HepG2 (cell line): Measurements from ENCODE around the gene RHBDF2. TPM values are rescaled to one million over a fixed set of nuclear protein-coding genes. Genes with fewer than 3 reads are reported as not detected.

Source experiments
- FOSL1 ChIP-seq: sonication (generic); formaldehyde crosslinking; IDR thresholded peaks from 2 replicates; pipeline ENCODE4 v1.9.0; 2021; ENCODE audit warnings: missing genetic modification reagents, borderline replicate concordance
- NCOR1 ChIP-seq: fragments of 200-600 bp; sonication (generic); IDR thresholded peaks from 2 replicates; pipeline ENCODE4 v1.7.0; 2017; ENCODE audit warnings: antibody characterized with exemption, low read length, borderline replicate concordance
- NFE2L2 ChIP-seq: fragments of 150-350 bp; IDR thresholded peaks from 2 replicates; pipeline ENCODE4 v1.6.1; 2014; ENCODE audit warnings: low read length
- RBM22 ChIP-seq: fragments of 200-400 bp; formaldehyde crosslinking; optimal IDR thresholded peaks from 2 replicates; pipeline ENCODE3; 2017; ENCODE audit warnings: mild to moderate bottlenecking, low read length, moderate library complexity
- SKI ChIP-seq: fragments of 450-650 bp; IDR thresholded peaks from one replicate; pipeline ENCODE4 v1.6.1; 2018; ENCODE audit warnings: mild to moderate bottlenecking; ENCODE audit not compliant: partially characterized antibody
- SOX5 ChIP-seq: IDR thresholded peaks from 2 replicates; pipeline ENCODE4 v1.6.1; 2016; ENCODE audit warnings: borderline replicate concordance
- TEAD3 ChIP-seq: optimal IDR thresholded peaks from 2 replicates; pipeline ENCODE3; 2016; ENCODE audit warnings: borderline replicate concordance
- ZEB1 ChIP-seq: IDR thresholded peaks from 2 replicates; pipeline ENCODE4 v1.6.1; 2012; ENCODE audit warnings: mild to moderate bottlenecking, low read depth, inconsistent platforms; ENCODE audit not compliant: insufficient replicate concordance
- ZFP36L1 ChIP-seq: sonication (generic); formaldehyde crosslinking; IDR thresholded peaks from 2 replicates; pipeline ENCODE4 v1.8.0; 2022; ENCODE audit warnings: mild to moderate bottlenecking, missing genetic modification reagents, moderate library complexity
- ZGPAT ChIP-seq: IDR thresholded peaks from 2 replicates; pipeline ENCODE4 v1.6.1; 2016; ENCODE audit warnings: mild to moderate bottlenecking
- ZNF160 ChIP-seq: sonication (generic); formaldehyde crosslinking; IDR thresholded peaks from 2 replicates; pipeline ENCODE4 v1.8.0; 2022; ENCODE audit warnings: mild to moderate bottlenecking, inconsistent platforms, missing genetic modification reagents
- ZNF276 ChIP-seq: sonication (generic); formaldehyde crosslinking; IDR thresholded peaks from 2 replicates; pipeline ENCODE4 v1.4.0; 2020; ENCODE audit warnings: mild to moderate bottlenecking, low read depth, missing genetic modification reagents
- ZNF3 ChIP-seq: IDR thresholded peaks from 2 replicates; pipeline ENCODE4 v1.7.0; 2017; ENCODE audit warnings: inconsistent platforms
- ZZZ3 ChIP-seq: sonication (generic); formaldehyde crosslinking; IDR thresholded peaks from 2 replicates; pipeline ENCODE4 v1.4.0; 2020; ENCODE audit warnings: missing genetic modification reagents, mild to moderate bottlenecking, borderline replicate concordance
- polyA plus RNA-seq, 8 experiments: library from polyadenylated mRNA; depleted of rRNA in 3 of 8; stranded (reverse) in 7 of 8; unstranded in 1 of 8; fragments of >200 nt; fragmentation: Illumina TruSeq in 4 of 8; extraction: Trizol in 4 of 8; gene quantifications; 2 replicates each; pipeline versions ENCODE4 v1.2.1 to v1.2.3, GENCODE V29; 2011 to 2016; ENCODE audit warnings: low read depth in 4 of 8, missing spikeins in 1 of 8, mixed read lengths in 1 of 8; ENCODE audit not compliant: insufficient read depth in 1 of 8
- total RNA-seq, 5 experiments: library from RNA; depleted of rRNA; stranded (reverse); fragments of >200 nt; fragmentation: Illumina TruSeq; extraction: Trizol; gene quantifications; 2 replicates each; pipeline ENCODE4 v1.2.3, GENCODE V29; 2016; ENCODE audit warnings: low read depth in 1 of 5
- TF ChIP-seq, protein P1 (sequence below): sonication (generic); formaldehyde crosslinking; IDR thresholded peaks from 2 replicates; pipeline ENCODE4; 2020; ENCODE audit warnings: missing genetic modification reagents, mild to moderate bottlenecking, borderline replicate concordance
- TF ChIP-seq, protein P2 (sequence below): sonication (generic); formaldehyde crosslinking; IDR thresholded peaks from 2 replicates; pipeline ENCODE4 v1.4.0; 2020; ENCODE audit warnings: missing genetic modification reagents

The RHBDF2 gene
- total and polyA plus RNA-seq, 2 of the 13 experiments (the other 11 are each of a cell fraction or from before 2014, with no cell fraction given): 7.8 to 24.2 TPM

DNA sequence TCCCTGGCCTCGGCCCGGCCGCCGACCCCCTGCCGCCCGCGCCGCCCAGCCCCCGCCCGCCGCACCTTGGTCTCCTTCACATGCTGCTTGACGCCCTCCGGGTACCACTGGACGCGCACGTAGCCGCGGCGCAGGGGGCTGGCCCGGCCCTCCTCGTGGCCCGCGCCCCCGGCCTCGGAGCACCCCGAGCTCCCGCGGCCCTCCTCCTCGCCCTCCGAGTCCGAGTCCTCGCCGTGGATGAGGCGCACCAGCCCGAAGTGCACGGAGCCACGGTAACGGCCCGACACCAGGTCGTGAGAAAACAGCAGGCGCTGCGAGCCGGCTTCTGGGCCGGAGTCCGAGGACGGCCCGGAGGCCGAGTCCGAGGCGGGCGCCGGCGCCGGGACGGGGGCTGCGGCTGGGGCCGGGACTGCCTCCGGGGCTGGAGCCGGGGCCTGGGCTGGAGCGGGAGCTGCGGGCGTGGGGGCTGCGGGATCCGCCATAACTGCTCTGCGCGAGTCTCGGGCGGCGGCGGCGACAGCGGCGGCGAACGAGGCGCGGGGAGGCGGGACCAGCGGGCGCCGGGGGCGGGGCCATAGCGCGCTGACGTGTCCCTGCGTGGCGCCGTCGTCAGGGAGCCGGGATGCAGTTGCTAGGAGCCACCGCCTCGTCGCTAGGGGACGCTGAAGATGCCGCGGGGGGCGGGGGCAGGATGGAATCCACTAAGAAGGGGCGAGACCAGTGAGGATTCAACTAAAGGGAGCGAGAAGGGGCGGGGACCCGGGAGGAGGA is 48.4 kb downstream of the RHBDF2 start, which contains the start of gene UBE2O (continued):
- TF ChIP-seq SKI (no peak), SOX5 (CRISPR knock-in tag) (no peak), ZNF276 (CRISPR knock-in tag) (0 out of 2 replicates have a peak, but pooled peaks have one; percentile 24), FOSL1 (CRISPR knock-in tag) (no peak), ZFP36L1 (CRISPR knock-in tag) (peak; percentile 31; the same call in 1 of the 2 replicates), RBM22 (peak; percentile 100), ZGPAT (CRISPR knock-in tag) (0 out of 2 replicates have a peak, but pooled peaks have one; percentile 7), TEAD3 (peak; percentile 71), ZNF160 (CRISPR knock-in tag) (peak; percentile 14; the same call in 1 of the 2 replicates), ZNF3 (no peak), ZEB1 (no peak), ZZZ3 (CRISPR knock-in tag) (no peak), NCOR1 (no peak; the same call in 1 of the 2 replicates), NFE2L2 (no peak)
- TF ChIP-seq, protein P1, sequence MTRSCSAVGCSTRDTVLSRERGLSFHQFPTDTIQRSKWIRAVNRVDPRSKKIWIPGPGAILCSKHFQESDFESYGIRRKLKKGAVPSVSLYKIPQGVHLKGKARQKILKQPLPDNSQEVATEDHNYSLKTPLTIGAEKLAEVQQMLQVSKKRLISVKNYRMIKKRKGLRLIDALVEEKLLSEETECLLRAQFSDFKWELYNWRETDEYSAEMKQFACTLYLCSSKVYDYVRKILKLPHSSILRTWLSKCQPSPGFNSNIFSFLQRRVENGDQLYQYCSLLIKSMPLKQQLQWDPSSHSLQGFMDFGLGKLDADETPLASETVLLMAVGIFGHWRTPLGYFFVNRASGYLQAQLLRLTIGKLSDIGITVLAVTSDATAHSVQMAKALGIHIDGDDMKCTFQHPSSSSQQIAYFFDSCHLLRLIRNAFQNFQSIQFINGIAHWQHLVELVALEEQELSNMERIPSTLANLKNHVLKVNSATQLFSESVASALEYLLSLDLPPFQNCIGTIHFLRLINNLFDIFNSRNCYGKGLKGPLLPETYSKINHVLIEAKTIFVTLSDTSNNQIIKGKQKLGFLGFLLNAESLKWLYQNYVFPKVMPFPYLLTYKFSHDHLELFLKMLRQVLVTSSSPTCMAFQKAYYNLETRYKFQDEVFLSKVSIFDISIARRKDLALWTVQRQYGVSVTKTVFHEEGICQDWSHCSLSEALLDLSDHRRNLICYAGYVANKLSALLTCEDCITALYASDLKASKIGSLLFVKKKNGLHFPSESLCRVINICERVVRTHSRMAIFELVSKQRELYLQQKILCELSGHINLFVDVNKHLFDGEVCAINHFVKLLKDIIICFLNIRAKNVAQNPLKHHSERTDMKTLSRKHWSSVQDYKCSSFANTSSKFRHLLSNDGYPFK (CRISPR knock-in tag): no peak
- TF ChIP-seq, protein P2, sequence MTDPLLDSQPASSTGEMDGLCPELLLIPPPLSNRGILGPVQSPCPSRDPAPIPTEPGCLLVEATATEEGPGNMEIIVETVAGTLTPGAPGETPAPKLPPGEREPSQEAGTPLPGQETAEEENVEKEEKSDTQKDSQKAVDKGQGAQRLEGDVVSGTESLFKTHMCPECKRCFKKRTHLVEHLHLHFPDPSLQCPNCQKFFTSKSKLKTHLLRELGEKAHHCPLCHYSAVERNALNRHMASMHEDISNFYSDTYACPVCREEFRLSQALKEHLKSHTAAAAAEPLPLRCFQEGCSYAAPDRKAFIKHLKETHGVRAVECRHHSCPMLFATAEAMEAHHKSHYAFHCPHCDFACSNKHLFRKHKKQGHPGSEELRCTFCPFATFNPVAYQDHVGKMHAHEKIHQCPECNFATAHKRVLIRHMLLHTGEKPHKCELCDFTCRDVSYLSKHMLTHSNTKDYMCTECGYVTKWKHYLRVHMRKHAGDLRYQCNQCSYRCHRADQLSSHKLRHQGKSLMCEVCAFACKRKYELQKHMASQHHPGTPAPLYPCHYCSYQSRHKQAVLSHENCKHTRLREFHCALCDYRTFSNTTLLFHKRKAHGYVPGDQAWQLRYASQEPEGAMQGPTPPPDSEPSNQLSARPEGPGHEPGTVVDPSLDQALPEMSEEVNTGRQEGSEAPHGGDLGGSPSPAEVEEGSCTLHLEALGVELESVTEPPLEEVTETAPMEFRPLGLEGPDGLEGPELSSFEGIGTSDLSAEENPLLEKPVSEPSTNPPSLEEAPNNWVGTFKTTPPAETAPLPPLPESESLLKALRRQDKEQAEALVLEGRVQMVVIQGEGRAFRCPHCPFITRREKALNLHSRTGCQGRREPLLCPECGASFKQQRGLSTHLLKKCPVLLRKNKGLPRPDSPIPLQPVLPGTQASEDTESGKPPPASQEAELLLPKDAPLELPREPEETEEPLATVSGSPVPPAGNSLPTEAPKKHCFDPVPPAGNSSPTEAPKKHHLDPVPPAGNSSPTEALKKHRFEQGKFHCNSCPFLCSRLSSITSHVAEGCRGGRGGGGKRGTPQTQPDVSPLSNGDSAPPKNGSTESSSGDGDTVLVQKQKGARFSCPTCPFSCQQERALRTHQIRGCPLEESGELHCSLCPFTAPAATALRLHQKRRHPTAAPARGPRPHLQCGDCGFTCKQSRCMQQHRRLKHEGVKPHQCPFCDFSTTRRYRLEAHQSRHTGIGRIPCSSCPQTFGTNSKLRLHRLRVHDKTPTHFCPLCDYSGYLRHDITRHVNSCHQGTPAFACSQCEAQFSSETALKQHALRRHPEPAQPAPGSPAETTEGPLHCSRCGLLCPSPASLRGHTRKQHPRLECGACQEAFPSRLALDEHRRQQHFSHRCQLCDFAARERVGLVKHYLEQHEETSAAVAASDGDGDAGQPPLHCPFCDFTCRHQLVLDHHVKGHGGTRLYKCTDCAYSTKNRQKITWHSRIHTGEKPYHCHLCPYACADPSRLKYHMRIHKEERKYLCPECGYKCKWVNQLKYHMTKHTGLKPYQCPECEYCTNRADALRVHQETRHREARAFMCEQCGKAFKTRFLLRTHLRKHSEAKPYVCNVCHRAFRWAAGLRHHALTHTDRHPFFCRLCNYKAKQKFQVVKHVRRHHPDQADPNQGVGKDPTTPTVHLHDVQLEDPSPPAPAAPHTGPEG (CRISPR knock-in tag): peak; percentile 86
